GM21619 (cell line): ENCODE data around the gene EHBP1.

Experiments
- ATAC-seq: cut with Tn5 transposase; IDR thresholded peaks from one replicate; pipeline ENCODE4 v1.9.1; 2021; ENCODE audit not compliant: unreplicated experiment

Gene EHBP1

DNA sequence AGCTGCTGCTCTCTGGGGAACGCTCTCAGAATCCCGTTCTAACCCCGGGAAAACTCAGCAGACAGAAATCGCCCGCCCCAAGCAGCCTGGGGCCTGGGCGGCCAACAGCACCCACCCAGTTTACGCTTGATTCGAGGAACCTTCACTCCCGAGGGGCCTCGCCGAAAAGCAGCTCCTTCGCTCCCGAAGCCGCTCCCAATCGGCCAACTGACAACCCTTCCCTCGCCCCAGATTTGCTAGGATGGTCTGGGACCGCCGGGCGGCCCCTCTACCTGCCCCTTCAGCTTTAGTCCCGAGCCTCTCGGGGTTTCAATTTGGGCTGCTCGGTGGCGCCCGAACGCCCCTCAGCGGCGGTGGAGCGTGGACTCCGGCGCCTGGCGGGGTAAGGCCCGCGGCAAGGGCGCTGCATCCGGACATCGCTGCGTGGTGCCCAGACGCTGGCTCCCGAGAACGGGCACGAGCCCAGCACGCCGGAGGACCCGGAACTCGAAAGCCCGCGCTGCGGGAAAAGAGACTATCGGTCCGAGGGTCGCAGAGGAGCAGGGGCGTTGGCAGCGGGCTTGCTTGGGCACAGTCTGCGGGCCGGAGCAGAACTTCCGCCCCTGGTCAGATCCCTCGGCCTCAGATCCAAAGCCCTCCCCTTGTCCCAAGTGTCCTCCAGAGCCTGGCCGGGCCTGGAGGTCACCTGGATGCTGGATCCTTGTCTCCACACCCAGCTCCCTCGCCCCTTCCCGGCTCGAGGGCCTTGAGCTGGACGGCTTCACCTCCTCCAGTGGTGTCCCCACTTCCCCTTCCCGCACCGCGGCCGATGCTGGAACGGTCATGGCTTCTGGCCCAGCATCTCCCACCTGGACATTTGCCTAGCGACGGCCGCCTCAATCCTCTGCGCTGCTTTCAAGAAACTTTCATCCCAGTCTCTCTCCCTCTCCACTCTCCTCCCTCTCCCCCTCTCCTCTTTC, 342.1 kb downstream of the EHBP1 start:
- no peak for ATAC-seq

DNA sequence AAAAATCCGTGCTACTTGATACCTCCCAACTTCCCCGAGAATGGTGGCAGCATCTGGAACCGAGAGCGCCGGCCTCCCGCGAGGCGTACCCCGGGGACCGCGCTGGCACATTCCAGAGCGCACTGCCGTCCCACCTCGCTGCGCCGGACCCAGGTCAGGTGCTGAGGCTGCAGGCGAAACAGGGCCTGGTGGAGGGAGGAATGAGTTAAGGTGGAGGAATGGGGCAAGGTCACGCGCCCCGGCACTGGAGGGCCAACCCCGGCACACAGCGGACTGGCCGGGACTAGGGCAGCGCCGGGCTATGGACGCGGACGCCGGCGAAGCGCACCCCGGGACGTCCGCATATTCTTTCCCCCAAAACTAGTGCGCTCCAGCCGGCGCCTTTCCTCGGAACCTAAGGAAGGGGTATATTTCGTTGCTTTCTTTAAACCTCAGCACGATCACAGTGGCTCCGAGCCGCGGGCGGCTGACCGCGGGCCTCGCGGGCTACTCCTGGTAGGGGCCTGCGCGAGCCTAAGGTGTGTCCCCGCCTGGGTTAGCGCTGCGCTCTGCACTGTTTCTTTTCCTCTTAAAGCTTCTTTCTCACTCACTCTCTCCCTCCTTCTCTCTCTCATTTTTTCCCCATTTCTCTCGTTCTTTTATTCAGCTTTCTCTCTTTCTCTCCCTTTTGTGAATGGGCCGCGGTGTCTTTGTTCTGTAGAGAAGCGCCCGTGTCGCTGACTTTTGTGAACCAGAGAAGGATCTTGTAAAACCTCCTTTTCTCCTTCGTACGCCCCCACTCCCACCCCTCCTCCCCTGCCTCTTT, 343.1 kb downstream of the EHBP1 start:
- ATAC-seq, result no peak

DNA sequence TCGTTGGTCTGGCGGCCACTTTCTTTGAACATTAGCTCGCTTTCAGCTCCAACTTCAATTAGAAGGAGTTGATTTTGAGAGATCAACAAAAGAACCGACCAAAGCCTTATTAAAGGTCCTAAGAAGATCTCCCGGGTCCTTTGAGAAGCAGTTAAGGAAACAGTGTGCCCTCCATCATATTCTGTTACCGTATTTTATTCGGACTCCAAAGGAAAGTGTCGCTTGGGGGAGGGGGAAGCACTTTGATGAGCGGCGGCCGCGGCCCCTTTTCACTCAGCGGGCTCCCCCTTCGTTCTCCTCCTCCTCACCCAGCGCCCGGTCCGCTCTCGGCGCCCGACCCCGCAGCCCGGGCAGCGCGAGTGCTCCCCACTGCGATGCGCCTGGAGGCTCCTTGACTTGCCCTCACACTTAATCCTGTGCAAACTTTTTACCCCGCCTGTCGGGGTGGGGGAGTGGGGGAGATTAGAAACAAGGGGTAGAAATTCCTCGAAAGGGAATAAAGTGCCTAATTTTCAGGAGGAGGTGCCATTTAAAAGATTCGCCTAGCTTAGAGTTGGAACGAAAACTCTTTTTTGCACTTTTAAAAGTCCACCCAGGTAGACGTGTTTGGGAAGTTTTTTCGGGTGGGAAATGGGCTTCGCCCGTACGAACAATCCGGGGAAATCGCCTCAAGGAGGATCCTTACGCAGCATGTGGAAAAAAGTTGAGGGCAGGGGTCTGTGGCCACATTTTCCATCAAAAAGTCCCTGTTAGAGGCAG, 343.9 kb downstream of the EHBP1 start:
- no peak for ATAC-seq

DNA sequence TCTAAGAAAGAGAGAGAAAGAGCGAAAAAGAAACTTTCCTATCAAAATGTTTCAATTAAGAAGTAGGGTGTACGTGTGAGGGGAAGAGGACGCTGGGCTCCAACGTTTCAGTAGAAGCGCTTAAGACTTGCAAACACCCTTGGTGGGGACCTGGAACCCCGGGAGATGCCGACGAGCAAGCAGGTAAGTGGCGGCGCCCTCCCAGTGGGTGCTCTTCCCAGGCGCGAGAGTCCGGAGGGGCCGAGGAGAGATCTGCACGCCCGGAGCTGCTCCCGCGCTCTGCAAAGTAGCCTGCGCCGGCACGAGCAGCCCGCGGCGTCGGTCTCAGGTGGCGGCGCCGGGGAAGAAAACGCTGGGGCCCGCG, 344.4 kb downstream of the EHBP1 start:
- peak; percentile 27 for ATAC-seq

DNA sequence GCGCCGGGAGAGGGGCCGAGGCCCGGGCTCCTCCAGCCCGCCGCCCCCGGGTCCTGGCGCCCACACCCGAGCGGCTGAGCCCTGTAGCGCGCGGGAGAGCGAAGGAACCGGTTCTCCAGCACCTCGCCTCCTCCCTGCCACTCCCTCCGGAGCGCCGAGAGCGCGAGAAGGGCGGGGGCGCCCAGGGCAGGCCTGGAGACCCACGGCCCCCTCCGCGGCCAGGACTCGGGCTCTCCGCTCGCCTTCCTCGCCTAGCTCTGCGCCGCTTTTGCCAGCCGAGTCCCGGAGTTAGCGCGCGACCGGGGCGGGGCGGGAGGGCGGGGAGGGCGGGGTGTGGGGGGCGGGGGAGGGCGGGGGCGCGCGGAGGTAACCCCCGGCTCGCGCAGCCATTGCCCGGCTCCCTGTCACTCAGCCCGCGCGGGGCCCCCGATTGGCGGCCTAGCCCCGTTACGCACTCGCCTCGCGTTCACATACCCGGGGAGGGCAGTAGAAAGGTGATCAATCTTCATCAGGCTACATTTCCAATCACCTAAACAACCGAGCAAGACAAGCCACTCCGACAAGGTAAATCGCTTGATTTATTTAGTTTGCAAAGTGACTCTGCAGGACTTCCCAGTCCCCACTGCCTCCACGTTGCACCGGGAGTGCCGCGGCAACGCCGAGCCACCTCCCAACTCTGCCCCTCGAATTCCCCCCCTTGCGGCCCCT, 345.0 kb downstream of the EHBP1 start, which contains the start of gene OTX1:
OTX1 (plus strand) TSS at position 497 of the 708 bp plus-strand sequence. CDS start 2,161 bp downstream, outside the sequence.
- ATAC-seq, result peak; percentile 83

DNA sequence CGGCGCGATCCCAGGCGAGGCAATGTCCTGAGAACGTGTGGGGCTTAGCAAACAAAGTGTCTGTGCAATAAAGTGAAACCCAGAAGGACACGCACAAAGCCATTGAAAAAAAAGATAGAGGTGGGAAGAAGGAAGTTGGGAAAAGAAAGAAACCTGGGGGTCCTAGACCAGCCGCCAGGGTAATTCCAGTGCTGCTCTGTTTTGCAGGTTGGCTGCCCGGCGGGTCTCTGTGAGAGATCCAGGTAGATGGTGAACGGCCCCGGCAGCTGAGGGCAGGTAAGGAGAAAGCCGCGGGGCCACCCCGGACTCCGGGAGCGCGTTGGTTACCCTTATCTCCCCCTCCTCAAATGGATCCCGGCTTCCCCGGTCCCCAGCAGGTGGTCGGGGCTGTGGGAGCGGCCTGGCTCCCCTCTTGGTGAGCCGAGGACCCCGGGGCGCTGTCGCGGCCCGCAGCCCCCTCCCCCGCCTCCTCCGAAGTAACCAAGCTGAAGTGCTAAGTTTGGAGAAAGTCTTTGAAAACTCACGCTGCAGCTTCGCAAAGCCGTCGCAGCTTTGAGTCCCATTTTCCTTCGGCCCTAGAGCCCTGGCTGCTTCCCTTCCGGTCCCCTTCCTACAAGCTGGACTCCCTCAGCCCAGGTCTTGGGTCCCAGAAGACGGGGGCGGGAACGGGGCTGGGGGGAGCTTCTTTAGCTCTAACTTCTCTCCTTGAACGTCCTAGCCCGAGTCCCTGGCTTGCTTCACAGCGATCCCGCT, 345.7 kb downstream of the EHBP1 start:
- ATAC-seq, result no peak

DNA sequence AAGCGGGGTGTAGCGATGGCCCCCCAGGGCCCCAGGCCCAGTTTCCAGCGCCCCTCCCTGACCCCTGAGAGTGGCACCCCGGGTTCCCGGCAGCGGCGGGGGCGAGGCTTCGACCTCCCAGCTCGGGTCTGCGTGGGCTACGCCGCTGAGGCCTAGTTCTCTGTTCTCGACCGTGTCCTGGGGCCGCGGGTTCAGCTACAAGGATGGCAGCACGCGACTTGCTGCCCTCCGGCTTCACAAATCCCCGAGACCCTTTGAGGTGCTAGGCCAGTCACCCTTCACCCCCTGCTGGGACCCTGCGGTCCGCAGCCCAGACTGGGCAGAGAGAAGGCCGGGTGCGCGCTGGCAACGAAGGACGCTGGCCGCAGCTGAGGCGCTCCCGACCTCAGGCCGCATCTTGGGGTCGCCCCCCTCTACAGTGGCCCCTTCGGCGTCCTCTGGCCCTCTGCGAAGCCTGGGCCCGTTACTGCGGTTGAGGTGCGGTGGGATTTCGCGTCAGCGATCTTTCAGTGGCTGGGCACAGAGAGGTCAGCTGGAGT, 346.4 kb downstream of the EHBP1 start:
- no peak for ATAC-seq

DNA sequence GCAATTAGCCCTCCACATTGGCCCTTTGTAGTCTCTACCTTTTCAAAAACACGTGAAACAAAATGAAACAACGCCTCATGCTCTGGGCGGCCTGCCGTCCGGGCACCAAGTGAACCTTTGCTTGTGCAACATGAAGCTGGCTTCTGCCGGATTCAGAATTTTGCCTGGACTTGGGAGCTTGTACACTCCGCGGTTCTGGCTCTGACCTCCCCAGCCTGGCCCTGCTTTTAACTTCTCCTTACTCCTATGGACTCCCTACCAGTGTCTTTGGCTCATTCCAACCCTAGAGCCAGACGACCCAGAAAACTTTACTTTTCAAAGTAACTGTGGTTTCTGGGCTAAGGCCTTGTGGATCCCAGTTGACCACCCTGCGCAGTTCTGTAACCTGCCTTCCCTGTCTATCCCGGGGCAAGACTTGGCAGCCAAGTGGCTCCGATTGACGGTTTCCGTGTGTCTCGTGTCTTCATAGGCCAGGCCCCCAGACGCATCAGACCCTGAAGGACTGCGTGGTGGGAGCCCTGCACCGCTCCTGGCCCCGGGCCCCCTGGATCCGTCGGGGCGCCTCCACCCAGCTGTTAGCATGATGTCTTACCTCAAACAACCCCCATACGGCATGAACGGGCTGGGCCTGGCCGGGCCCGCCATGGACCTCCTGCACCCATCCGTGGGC, 347.0 kb downstream of the EHBP1 start:
- no peak for ATAC-seq

DNA sequence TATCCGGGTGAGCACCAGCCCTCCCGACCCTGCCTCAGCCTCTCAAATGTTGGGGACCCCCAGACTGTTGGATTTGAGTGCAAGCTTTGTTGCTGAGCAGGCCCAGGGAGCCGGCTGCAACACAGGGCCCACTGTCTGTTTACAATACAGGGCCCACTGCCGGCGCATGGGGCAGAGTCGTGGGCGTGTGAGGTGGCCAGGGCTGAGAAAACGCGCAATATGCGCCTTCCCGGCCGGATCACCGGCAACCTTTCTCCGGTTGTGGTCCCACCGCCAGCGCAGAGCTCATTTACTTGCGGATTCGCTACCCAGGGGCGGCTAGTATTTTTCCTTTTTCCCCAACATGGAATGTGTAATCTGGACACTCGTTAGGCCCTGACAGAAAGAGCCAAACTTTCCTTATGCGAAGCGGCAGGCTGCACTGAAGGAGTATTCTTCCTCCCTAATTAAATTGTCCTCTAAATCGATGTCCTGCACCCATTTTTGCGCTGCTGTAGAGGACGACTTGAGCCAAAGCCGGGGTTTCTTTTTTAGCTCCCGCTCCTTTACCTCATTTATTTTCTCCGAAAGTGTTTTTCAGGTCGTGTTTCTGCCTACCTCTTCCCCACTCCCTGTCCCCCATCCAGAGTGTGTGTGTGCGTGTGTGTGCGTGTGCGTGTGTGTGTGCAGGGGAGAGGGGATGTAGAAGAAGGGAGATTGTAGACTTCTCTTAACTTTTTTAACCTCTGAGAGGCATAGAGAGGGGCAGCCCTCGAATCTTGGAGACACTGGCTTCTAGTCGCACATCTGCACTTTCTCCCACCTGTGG, 347.8 kb downstream of the EHBP1 start:
- no peak for ATAC-seq

DNA sequence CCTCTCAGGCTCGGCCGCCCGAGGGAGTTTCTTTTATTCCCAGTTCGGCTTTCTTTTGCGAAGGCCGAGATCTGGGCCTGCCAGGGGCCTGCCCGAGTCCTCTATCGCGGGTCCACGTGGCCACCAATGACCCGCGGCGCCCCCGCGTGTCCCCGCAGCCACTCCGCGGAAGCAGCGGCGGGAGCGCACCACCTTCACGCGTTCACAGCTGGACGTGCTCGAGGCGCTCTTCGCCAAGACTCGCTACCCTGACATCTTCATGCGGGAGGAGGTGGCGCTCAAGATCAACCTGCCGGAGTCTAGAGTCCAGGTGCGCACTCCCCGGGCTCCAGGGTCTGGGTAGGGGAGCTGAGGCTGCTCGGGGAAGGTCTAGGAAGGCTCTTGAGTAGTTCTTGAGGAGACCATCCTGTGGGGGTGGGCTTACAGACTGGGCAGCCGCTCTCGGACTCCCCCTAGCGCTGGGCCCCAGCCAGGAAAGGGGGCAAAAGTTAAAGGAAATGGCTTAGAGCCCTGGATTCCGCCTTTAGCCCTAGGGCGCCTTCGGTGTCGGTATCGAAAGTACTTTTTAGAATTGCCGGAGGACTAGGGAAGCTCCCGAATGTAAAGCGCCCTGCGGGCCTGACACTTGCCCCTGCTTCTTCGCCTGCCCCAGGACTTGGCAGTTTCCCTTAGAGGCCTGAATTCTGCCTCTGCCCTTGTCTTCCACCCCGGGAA, 348.5 kb downstream of the EHBP1 start:
- no peak for ATAC-seq

DNA sequence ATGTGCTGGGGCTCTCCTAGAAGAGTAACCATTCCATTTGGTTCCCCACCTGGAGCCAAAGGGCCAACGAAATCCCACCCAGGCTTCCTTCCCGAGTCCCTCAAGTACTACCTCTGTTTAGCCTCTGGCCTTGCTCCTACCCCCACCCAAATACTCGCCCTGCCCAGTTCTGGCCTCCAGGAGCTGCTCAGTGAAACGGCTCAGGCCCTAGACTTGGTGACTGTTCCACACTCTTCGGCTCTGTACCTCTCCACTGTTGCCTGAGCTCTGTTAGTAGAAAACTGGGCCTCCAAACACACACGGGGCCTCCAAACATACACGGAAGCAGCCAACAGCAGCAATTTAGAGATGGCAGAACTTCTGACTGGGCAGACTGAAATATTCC, 349.3 kb downstream of the EHBP1 start:
- no peak for ATAC-seq

DNA sequence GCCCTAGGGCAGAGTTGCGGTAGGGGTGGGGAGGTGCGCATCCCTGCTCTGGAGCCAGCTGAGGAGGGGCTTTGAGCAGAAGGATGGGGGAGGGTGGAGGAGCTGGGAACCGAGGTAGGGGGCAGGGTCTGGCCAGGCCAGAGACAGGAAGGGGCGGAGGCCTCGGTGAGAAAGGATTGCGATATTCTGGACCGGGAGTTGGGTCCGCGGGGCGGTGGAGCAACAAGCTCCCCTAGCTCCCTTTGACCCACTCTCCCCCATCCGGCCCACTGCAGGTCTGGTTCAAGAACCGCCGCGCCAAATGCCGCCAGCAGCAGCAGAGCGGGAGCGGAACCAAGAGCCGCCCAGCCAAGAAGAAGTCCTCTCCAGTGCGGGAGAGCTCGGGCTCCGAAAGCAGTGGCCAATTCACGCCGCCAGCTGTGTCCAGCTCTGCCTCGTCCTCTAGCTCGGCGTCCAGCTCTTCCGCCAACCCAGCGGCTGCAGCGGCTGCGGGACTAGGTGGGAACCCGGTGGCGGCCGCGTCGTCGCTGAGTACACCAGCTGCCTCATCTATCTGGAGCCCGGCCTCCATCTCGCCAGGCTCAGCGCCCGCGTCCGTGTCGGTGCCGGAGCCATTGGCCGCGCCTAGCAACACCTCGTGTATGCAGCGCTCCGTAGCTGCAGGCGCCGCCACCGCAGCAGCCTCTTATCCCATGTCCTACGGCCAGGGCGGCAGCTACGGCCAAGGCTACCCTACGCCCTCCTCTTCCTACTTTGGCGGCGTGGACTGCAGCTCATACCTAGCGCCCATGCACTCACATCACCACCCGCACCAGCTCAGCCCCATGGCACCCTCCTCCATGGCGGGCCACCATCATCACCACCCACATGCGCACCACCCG, 350.0 kb downstream of the EHBP1 start:
- ATAC-seq, result no peak

DNA sequence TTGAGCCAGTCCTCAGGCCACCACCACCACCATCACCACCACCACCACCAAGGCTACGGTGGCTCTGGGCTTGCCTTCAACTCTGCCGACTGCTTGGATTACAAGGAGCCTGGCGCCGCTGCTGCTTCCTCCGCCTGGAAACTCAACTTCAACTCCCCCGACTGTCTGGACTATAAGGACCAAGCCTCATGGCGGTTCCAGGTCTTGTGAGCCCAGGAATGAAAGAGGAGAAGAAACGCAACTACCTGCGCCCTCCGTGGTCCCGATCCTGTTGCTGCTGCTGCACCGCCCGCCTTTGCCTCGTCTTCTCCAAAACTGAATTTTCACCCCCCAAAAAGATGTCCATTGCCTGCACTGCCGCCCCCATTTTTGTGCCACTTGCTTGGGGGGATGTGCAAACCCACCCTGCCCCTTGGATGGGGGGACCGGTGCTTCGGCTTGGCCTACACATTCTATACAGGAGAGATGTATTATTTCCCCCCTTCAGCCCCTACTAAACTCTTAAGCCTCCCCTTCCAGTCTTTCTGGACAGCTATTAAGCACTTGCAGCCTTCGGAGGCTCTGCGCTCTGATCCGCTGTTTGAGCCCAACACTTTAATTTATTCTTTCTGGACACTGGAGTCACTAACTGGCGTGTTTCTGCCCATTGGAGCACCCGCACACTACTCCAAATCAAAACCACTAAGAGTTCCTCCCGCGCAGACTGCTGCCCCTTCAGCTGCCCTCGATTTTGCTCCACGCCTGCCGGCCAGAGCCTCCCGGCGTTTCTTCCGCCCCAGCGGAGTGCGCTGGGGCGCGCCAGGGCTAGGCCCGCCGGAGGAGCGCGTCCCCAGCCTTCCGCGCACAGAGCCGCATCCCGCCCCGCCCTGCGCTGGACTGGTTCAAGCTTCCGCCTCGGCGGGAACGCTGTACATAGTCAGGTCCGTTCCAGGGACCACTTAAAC, 350.9 kb downstream of the EHBP1 start:
- ATAC-seq, result no peak

DNA sequence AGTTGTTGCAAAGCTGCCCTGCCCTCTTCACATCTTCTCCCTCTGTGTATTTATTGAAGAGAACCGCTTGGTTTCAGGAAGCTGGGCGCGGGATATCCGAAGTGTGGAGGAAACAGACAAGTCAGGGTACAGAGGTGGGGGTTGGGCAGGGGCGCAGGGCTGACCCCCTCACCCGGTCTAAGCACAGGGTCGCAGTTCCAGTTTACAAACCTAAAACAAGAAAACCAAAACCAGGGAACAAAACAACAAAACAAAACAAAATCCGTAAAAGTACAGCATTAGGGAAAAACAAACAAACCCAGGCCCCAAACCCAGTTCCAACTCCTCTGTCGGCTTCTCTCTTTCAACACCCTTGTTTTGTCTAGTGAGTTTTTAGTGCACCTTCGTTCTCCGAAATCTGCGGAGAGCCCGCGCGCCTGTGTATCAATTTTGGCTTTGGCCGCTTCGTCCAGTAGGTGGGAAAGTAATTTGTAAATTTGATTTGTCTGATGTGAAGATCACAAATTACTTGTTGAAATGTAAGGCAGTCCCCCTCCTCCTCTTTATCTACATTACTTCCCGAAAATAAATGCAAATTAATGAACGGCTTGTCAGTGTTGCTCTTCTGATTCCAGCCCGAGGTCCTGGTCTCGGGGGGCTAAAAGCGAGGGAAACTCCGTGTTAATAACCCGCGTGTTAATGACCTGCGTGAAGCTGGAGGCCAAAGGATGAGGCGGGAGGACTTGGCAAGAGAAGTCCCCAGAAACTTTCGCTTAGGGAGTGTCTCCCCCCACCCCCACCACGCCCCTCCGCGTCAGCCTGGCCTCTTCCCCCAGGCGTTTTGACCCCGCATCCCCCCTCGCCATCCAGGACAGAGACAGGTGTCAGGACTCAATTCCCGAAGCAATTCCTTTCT, 352.0 kb downstream of the EHBP1 start:
- ATAC-seq, result no peak
